ENCODE measurements around the gene MAP4K1.

The MAP4K1 gene

GRCh38 chr19:38666663-38667511, 49.1 kb upstream of the MAP4K1 start (continued):
- TF ChIP-seq ZNF777 (tag by site-specific recombination; IDR thresholded peaks at IDR 0.05; ENCODE audit: borderline replicate concordance) = no peak
- TF ChIP-seq ZNF133 (tag by site-specific recombination; IDR thresholded peaks at IDR 0.05) = no peak
- TF ChIP-seq ZNF791 (tag by site-specific recombination; IDR thresholded peaks at IDR 0.05) = no peak
- peak; percentile 87 for TF ChIP-seq FEZF1 (tag by site-specific recombination; IDR thresholded peaks at IDR 0.05)
- TF ChIP-seq TSHZ1 (tag by site-specific recombination; IDR thresholded peaks at IDR 0.05; ENCODE audit: borderline replicate concordance) = peak; percentile 81
- no peak for TF ChIP-seq REPIN1 (tag by site-specific recombination; IDR thresholded peaks at IDR 0.05; ENCODE audit: low read depth)
- TF ChIP-seq ZSCAN23 (tag by site-specific recombination; IDR thresholded peaks at IDR 0.05) = peak; percentile 68; the same call in 1 of the 2 replicates
- peak; percentile 99 for TF ChIP-seq ATF2 (tag by site-specific recombination; IDR thresholded peaks at IDR 0.05; ENCODE audit: low read depth)
- TF ChIP-seq ZFP69B (tag by site-specific recombination; IDR thresholded peaks at IDR 0.05) = peak; percentile 95
- peak; percentile 85 for TF ChIP-seq ZNF558 (tag by site-specific recombination; IDR thresholded peaks at IDR 0.05)
- peak; percentile 70 for TF ChIP-seq ZNF324 (tag by site-specific recombination; IDR thresholded peaks at IDR 0.05)
- TF ChIP-seq ZXDB (tag by site-specific recombination; IDR thresholded peaks at IDR 0.05) = peak; percentile 93
- TF ChIP-seq ZNF530 (tag by site-specific recombination; IDR thresholded peaks at IDR 0.05; ENCODE audit: low read depth) = no peak
- TF ChIP-seq ZNF362 (tag by site-specific recombination; IDR thresholded peaks at IDR 0.05) = peak; percentile 96
- TF ChIP-seq ZSCAN5A (tag by site-specific recombination; IDR thresholded peaks at IDR 0.05) = no peak
- TF ChIP-seq ZNF660 (tag by site-specific recombination; IDR thresholded peaks at IDR 0.05) = peak; percentile 98
- TF ChIP-seq ZNF394 (tag by site-specific recombination; IDR thresholded peaks at IDR 0.05; ENCODE audit: borderline replicate concordance) = peak; percentile 64; the same call in 1 of the 2 replicates
- TF ChIP-seq ZNF341 (tag by site-specific recombination; IDR thresholded peaks at IDR 0.05; ENCODE audit: low read depth) = peak; percentile 59
- no peak for TF ChIP-seq ZNF221 (tag by site-specific recombination; IDR thresholded peaks at IDR 0.05; ENCODE audit: borderline replicate concordance)
- peak; percentile 91 for TF ChIP-seq ZSCAN4 (tag by site-specific recombination; IDR thresholded peaks at IDR 0.05)
- peak; percentile 91 for TF ChIP-seq ZNF600 (tag by site-specific recombination; IDR thresholded peaks at IDR 0.05)
- peak; percentile 62 for TF ChIP-seq ZNF18 (tag by site-specific recombination; IDR thresholded peaks at IDR 0.05)
- TF ChIP-seq HIC1 (tag by site-specific recombination; IDR thresholded peaks at IDR 0.05) = peak; percentile 98
- no peak for TF ChIP-seq ZNF473 (tag by site-specific recombination; IDR thresholded peaks at IDR 0.05)
